IPS DF 4.7 (cell line): ENCODE results near the gene E2F3.
A peak's percentile ranks its signal among the peaks of the same experiment; 100 is the strongest.

Experiments
- DNase-seq: peaks from one replicate; pipeline ENCODE4 v3.0.0-alpha.2; 2013; ENCODE audit warnings: low spot score; ENCODE audit errors: extremely low read depth

The E2F3 gene

DNA sequence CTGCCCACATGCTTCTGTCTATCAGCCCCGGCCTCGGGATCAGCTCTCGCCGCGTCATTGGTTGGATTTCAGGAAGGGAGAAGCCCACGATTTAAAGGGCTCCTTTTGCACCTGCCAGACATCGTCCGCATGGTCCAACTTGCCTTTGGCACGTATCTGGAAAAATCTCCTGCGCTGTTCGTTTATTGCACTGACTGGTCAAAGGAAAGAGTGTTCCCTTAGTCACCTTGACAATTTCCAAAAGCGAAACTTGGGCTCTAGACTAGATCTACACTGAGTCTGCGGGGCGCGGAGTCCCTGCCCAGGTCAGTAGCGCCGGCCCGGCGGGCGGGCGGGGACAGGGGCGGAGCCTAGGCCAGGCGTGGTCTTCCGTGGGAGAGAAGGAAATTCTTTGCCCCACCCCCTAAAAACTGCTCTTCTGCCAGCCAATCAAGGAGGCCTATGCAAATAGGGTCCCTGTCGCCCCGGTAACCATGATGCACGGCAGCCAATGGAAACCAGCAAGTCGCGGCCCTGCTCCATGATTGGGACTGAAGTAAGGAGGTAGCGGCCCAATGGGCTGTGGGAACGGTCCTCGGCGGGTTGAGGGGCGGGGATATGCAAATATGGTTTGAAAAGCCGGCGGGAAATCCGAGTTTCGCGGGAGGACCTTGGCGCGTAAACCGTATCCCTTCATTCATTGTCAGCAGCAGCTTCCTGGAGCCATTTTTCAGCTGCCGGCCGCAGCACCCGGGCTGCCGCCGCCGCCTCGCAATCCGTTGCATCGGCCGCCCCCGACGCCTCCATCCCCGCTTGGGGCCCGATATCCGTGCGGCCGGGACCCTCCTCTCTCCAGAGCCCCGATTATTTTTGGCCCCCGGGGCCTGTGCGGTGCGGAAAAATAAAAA is at the start of gene E2F3:
E2F3 (plus strand) TSS at position 675 of the 887 bp plus-strand sequence. CDS start 354 bp downstream, outside the sequence.
- DNase-seq = peak; percentile 97

GRCh38 chr6:20352346-20352745 is 49.3 kb upstream of the E2F3 start:
- no peak for DNase-seq

DNA sequence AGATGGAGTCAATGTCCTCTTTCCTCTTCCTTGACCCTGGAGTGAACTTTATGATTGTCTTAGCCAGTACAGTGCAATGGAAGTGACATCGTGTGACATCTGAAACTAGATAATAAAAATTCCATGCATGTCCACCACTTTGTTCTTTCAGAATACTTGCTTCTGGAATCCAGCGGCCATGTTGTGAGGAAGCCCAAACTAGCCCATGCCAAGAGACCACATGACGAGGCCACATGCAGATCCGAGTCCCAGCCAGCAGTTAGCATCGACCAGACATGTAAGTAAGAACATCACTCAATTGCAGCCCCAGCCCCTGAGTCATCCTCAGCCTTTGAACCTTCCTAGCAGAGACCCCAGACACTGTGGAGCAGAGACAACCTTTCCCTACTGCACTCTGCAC is 48.5 kb upstream of the E2F3 start:
- no peak for DNase-seq

- DNase-seq = no peak
Observed at GRCh38 chr6:20354366-20354765, 47.3 kb upstream of the E2F3 start.

DNA sequence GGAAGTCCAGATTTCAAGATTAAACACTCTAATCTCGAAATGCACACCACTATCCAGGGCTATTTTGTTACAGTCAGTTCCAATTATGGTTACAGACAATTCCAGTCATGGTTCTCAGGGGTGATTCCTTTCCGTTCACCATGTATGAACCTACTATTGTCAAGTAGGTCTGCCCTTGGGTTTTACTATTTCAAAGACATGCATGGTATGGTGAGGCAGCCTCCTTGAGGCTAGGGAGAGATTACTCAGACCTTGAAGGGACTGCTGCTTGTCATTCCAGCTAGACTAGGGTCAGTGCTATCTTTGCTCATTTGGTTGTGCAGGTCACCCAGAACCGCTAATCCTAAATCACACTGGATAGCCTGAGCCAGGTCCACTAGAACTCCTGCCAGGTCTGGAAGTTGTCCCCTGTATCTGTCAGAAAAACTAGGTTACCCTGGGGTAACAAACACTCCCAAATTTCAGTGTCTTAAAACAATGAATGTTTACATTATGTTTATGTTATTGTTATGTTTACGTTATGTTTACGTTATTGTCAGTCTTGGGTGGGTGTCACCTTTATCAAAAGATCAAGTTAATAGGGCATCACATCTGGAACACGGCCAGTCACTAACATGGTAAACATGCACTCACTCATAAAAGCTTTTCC is 41.1 kb upstream of the E2F3 start:
- no peak for DNase-seq

DNA sequence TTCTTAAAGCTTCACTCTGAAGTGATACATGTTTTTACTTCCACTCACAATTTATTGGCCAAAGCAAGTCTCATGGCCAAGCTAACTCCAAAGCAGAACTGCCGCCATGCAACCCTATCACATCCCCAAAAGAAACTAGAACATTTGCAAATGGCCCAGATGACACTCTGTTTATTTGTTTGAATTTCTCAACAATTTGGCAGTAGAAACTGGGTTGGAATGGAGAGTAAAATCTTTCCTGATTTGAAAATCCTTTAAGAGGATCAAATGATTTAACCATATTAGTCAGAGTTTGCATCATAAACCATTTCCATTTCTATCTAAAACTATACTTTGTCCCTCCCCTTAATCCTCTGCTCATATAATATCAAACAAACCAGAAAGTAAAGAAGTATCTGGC is 39.1 kb upstream of the E2F3 start:
- no peak for DNase-seq

GRCh38 chr6:20364327-20364726 is 37.4 kb upstream of the E2F3 start:
- no peak for DNase-seq

GRCh38 chr6:20365456-20365855 is 36.2 kb upstream of the E2F3 start:
- DNase-seq = no peak

GRCh38 chr6:20366082-20366830 is 35.4 kb upstream of the E2F3 start:
- DNase-seq = no peak

DNA sequence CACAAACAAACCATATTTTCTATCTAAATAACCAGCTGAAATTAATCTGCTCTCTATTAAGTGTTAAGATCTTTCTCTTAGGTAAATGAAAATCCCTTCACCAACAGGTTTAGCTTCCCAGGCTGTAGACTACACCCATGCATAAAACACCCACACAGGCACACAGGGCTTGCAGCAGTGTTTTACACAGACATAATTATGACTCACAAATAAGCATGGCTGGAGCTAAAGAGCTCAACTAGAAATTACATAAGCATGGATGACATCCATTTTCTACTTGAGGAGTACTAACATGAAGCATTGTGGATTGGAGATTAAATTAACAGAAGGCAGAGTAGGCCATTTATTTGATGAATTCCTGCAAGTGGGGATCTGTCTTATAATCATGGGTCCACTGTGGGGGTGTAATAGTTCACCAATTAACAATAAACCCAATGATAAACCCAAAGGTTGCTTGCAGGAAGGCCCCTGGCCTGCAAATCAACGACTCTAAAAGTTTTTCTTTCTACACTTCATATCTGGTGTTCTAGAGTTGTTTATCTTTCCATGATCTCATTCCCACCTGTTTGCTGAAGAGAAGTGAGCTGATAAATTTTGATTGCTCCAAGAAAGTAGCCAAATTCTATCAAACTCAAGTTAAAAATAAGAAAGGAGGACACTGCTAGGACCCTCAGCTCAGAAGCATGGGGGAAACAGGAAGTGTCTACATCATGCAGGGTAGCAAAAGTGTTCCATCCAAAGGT is 33.8 kb upstream of the E2F3 start:
- DNase-seq = no peak

DNA sequence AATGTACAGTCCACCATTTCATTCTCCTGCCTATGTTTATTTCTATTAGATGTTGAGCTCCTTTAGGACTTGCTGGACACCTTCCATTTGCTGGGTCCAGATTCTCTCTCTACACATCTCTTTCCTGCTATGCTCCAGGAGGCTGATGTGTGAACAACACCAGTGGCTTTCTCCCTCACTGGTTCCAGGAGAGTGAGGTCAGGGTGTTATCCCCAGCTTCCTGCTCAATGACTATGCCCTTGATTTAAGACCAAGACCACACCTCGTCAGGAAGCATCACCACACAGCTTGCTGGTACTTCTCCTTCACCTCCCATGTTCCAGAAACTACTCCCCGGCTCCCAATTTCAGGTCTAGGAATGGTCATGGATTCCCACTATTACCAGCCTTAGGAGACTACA is 31.3 kb upstream of the E2F3 start:
- no peak for DNase-seq

GRCh38 chr6:20370801-20371200 is 30.9 kb upstream of the E2F3 start:
- DNase-seq = no peak

DNA sequence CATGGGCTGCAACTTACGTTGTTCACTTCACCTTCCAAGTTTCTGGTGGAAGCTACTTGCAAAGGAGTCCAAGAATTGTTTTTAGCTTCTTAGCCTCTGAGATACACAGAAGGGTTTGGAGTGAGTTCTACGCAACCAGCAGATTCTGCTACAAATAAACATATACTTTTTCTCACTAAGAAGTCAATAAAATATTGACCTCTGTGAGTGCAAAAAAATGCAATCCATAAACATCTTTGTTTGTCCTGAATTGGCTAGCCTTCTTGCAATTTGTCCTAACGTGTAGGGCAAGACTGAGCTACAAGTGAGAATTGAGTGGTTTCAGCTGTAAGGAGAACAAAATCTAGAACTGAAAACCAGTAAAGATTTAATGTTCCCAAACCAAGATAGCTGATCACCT is 26.2 kb upstream of the E2F3 start:
- DNase-seq = no peak

DNA sequence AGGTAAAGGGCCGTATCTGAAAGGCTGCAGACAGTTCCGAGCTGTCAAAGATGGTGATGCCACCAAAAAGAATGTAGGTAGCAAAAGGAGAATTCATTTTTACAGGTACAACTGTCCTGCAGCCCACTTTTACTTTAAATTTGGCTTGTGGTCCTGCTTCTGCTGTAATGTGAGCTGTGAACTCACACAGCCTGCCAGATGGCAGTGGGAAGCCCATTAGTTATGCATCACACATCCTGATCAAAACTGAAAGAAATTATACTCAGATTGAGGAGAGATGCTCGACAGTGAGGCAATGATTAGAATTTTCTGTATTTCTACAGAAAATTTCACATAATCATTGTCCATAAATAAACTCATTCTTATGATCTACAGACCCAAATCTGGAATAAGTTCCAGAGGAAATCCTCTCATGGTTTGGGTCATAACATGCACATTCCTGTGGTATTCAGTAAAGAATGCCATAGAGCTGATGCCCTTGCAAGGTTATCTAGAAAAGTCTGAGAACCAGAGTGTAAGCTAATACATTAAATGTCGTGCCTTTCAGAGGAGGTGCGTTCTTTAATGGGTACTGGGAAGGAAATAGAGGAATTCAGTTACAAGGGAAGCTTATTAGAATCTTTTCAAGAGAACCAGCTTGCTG is 23.9 kb upstream of the E2F3 start:
- DNase-seq = no peak

DNA sequence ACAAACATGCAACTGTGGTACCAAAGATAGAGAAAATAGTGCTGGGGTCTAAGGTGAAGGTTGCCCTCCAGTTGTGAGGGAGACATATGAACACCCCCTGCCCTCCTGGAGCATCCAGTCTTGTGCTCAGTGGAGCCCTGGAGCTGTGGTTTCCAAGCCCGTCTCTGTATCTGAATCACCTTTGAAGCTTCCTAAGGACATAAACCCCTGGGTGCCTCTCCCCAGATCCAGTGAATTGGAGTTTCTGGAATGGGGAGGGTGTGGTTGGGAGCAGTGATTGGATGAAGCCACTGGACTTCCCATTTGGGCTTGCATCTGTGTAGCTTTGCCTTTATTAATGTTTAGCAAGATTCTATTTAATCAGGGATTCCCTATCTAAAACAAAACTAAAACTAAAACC is 22.4 kb upstream of the E2F3 start:
- no peak for DNase-seq

- DNase-seq = no peak
Observed at GRCh38 chr6:20386218-20386617, 15.5 kb upstream of the E2F3 start.

GRCh38 chr6:20389066-20389465 is 12.6 kb upstream of the E2F3 start:
- DNase-seq = no peak

DNA sequence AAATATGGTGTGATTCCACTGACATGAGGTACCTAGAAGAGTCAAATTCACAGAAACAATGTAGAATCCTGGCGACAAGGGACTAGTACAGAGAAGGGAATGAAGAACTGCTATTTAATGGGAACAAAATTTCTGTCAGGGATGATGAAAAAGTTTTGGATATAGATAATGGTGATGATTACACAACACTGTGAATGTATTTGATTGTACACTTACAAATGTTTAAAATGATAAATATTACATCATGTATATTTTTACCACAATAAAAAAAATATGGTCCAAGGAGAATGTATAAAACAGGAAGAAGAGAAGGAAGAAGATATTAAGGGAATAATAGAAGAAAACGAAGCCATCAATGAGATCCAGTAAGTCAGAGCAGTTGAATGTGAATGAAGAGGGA is 8.4 kb upstream of the E2F3 start:
- DNase-seq = no peak

- no peak for DNase-seq
Observed at GRCh38 chr6:20399518-20399917, 2.2 kb upstream of the E2F3 start.

DNA sequence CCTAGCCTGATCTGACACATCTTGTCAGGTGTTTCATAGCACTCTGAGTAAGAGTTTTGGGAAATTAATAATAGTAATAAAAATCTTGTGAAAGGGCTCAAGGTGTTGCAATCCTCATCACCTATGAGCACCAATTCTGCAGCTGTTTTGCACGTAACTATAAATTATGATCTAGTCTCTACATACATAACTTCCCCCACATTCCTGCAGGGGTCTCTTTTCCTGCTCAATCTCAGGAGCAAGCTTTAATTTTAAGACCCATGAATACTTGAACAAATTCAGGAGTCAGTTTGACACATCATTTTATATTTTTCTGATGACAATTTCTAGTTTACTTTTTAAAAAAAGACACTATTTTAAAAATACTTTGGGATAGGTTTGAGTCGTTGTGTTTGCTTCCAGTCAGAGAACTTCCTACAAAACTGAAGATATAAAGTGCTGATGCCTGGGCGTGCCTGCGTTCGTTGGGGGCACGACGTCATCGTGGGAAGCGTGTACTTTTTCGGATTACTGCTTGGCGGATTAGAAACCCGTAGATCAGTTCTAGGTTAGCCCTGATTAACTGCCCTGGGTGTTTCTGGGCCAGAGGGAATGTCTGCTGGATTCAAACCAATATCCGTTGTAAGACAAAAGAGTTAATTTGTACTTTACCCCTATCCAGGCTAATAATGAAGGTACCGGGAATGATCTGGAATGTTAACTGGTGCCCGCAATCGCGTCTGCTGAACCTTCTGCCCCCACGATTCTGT is 1.0 kb upstream of the E2F3 start:
- no peak for DNase-seq

GRCh38 chr6:20402092-20402341 is 338 bp downstream of the E2F3 start:
- DNase-seq = no peak
